HG03378 (cell line): ENCODE measurements around the gene OR52A1.
"Not testable (repeated sequence)": the region's sequence is repeated elsewhere in the genome, so short reads cannot be mapped to it uniquely, and the experiment has no call there.

Experiments
- ATAC-seq: cut with Tn5 transposase; IDR thresholded peaks from one replicate; pipeline ENCODE4 v1.9.1; 2021; ENCODE audit warnings: mild to moderate bottlenecking, moderate library complexity; ENCODE audit not compliant: unreplicated experiment

Gene OR52A1

GRCh38 chr11:5154657-5155056, at the start of gene OR52A1:
Gene OR52A1 (minus strand): TSS chr11:5154757. CDS start chr11:5152369, 2,388 bp downstream.
- ATAC-seq: no peak

- no peak for ATAC-seq
Measured at GRCh38 chr11:5203366-5203765, 48.8 kb upstream of the OR52A1 start.

- no peak for ATAC-seq
Measured at GRCh38 chr11:5200582-5200981, 46.0 kb upstream of the OR52A1 start, which contains the start of gene OR51V1. Gene OR51V1 (minus strand): TSS chr11:5200682. CDS start chr11:5200682, 0 bp downstream.

GRCh38 chr11:5198285-5198684, 43.7 kb upstream of the OR52A1 start:
- ATAC-seq: no peak

GRCh38 chr11:5197536-5197935, 43.0 kb upstream of the OR52A1 start:
- ATAC-seq: no peak

- no peak for ATAC-seq
Measured at GRCh38 chr11:5196731-5197130, 42.2 kb upstream of the OR52A1 start.

- no peak for ATAC-seq
Measured at GRCh38 chr11:5196067-5196466, 41.5 kb upstream of the OR52A1 start.

GRCh38 chr11:5192738-5193137, 38.2 kb upstream of the OR52A1 start:
- ATAC-seq: no peak

- no peak for ATAC-seq
Measured at GRCh38 chr11:5188201-5188600, 33.6 kb upstream of the OR52A1 start.

GRCh38 chr11:5178046-5178837, 23.7 kb upstream of the OR52A1 start:
- ATAC-seq: no peak

GRCh38 chr11:5174934-5175333, 20.4 kb upstream of the OR52A1 start:
- ATAC-seq: no peak

GRCh38 chr11:5171856-5172255, 17.3 kb upstream of the OR52A1 start:
- ATAC-seq: no peak

GRCh38 chr11:5165898-5166297, 11.3 kb upstream of the OR52A1 start:
- ATAC-seq: not testable (repeated sequence)

GRCh38 chr11:5164807-5165206, 10.2 kb upstream of the OR52A1 start:
- not testable (repeated sequence) for ATAC-seq

- ATAC-seq: not testable (repeated sequence)
Measured at GRCh38 chr11:5161045-5161444, 6.5 kb upstream of the OR52A1 start.

- ATAC-seq: not testable (repeated sequence)
Measured at GRCh38 chr11:5160217-5160616, 5.7 kb upstream of the OR52A1 start.

GRCh38 chr11:5159806-5160205, 5.2 kb upstream of the OR52A1 start:
- no peak for ATAC-seq

GRCh38 chr11:5153574-5154431, 754 bp downstream of the OR52A1 start:
- no peak for ATAC-seq

- no peak for ATAC-seq
Measured at GRCh38 chr11:5151713-5152153, 2.8 kb downstream of the OR52A1 start.

- ATAC-seq: not testable (repeated sequence)
Measured at GRCh38 chr11:5144206-5144605, 10.4 kb downstream of the OR52A1 start.

GRCh38 chr11:5137996-5138395, 16.6 kb downstream of the OR52A1 start, which contains the start of gene OR52A5:
Gene OR52A5 (minus strand): TSS chr11:5138356. CDS start chr11:5132642, 5,714 bp downstream.
- ATAC-seq: no peak

- no peak for ATAC-seq
Measured at GRCh38 chr11:5137014-5137413, 17.5 kb downstream of the OR52A1 start.
